Gastroesophageal sphincter (tissue), 4 donors: ENCODE data around the gene PAK1. TPM values are rescaled to one million over a fixed set of nuclear protein-coding genes. Genes with fewer than 3 reads are reported as not detected.

Experiments used
- ATAC-seq: fragments of 150-250 bp; one replicate; pipeline ENCODE4 v1.9.1; 2016; ENCODE audit warnings: mild to moderate bottlenecking, moderate library complexity
- H3K27ac ChIP-seq, 4 donors: fragments of 200-600 bp; sonication (generic) in 3 of 4; 1 replicate in 3 of 4; 2 replicates in 1 of 4; pipeline ENCODE4 v1.5.1; 2016 to 2019
- H3K27me3 ChIP-seq: fragments of 200-600 bp; sonication (generic); one replicate; pipeline ENCODE4 v1.5.1; 2019
- H3K36me3 ChIP-seq, 2 donors: fragments of 200-600 bp; sonication (generic); one replicate each; pipeline ENCODE4 v1.5.1; 2019; ENCODE audit warnings: control low read depth in 1 of 2
- H3K4me1 ChIP-seq, 3 donors: fragments of 200-600 bp; sonication (generic); 1 replicate in 2 of 3; 2 replicates in 1 of 3; pipeline ENCODE4 v1.5.1; 2016 to 2019; ENCODE audit warnings: control low read depth in 2 of 3
- H3K4me3 ChIP-seq, 2 donors: fragments of 200-600 bp; sonication (generic); one replicate each; pipeline ENCODE4 v1.5.1; 2019; ENCODE audit warnings: mild to moderate bottlenecking in 1 of 2, moderate library complexity in 1 of 2
- H3K9me3 ChIP-seq, 3 donors: fragments of 200-600 bp; sonication (generic); one replicate each; pipeline ENCODE4 v1.5.1; 2017 to 2019; ENCODE audit warnings: control low read depth in 2 of 3
- EP300 ChIP-seq: sonication (generic); formaldehyde crosslinking; IDR thresholded peaks from one replicate; pipeline ENCODE4 v1.6.1; 2017; ENCODE audit warnings: antibody characterized with exemption, mild to moderate bottlenecking
- POLR2A ChIP-seq, 2 donors: fragments of 450-650 bp; IDR thresholded peaks; one replicate each; pipeline ENCODE4 v1.6.1; 2017; ENCODE audit warnings: antibody characterized with exemption in 2 of 2, mild to moderate bottlenecking in 2 of 2, moderate library complexity in 1 of 2
- POLR2AphosphoS5 ChIP-seq: sonication (generic); formaldehyde crosslinking; IDR thresholded peaks from one replicate; pipeline ENCODE4 v1.6.1; 2017; ENCODE audit warnings: antibody characterized with exemption
- WGBS, 2 donors: methylation state at CpG; one replicate each; pipeline ENCODE4 v1.1.5; 2018; ENCODE audit warnings: low coverage in 1 of 2; 5-methylcytosine and 5-hydroxymethylcytosine counted together
- total RNA-seq, 4 donors: library from RNA; depleted of rRNA; stranded (reverse); fragments of >200 nt; gene quantifications; one replicate each; pipeline ENCODE4 v1.1.0, GENCODE V29; 2016
- TF ChIP-seq, protein P1 (sequence below), 4 experiments: fragments of 200-600 bp in 2 of 4; fragments of 450-650 bp in 2 of 4; sonication (generic) in 1 of 4; IDR thresholded peaks; one replicate each; pipeline ENCODE4 v1.5.1; 2017 to 2019; ENCODE audit warnings: antibody characterized with exemption in 4 of 4, mild to moderate bottlenecking in 2 of 4, moderate library complexity in 2 of 4

The PAK1 gene
- total RNA-seq, 4 donors from 2014 or later, result 29.8 to 48.1 (median 40.2) TPM

- TF ChIP-seq, protein P1, sequence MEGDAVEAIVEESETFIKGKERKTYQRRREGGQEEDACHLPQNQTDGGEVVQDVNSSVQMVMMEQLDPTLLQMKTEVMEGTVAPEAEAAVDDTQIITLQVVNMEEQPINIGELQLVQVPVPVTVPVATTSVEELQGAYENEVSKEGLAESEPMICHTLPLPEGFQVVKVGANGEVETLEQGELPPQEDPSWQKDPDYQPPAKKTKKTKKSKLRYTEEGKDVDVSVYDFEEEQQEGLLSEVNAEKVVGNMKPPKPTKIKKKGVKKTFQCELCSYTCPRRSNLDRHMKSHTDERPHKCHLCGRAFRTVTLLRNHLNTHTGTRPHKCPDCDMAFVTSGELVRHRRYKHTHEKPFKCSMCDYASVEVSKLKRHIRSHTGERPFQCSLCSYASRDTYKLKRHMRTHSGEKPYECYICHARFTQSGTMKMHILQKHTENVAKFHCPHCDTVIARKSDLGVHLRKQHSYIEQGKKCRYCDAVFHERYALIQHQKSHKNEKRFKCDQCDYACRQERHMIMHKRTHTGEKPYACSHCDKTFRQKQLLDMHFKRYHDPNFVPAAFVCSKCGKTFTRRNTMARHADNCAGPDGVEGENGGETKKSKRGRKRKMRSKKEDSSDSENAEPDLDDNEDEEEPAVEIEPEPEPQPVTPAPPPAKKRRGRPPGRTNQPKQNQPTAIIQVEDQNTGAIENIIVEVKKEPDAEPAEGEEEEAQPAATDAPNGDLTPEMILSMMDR (IDR thresholded peaks at IDR 0.05), result no peak
- no peak for TF ChIP-seq POLR2AphosphoS5
- no peak for TF ChIP-seq POLR2A (IDR thresholded peaks at IDR 0.05)
- no peak for TF ChIP-seq EP300
- Histone ChIP-seq H3K9me3 (no peaks in the 10 kb centered on the region), H3K27me3 (no peaks in the 10 kb centered on the region), H3K4me1 (peaks cover 0 to 15% (median 5%) of the 10 kb centered on the region in 3 donors), H3K36me3 (peaks cover 0 to 66% of the 10 kb centered on the region in 2 donors), H3K4me3 (no peak overlapping the region), H3K27ac (no peak overlapping the region)
- no peak for ATAC-seq
- WGBS, 2 donors, result 63% methylated on average over 2 of the region's 2 CpGs; no CpG with 5 or more reads in 1 of the 2 donors
Measured at GRCh38 chr11:77377734-77378133, 96.2 kb downstream of the PAK1 start.

- peaks cover 0 to 73% of the 10 kb centered on the region in 2 donors for H3K36me3 ChIP-seq
- no peaks in the 10 kb centered on the region for H3K9me3 ChIP-seq
- no peak for TF ChIP-seq EP300
- TF ChIP-seq, protein P1 (IDR thresholded peaks at IDR 0.05), result no peak
- no peak for TF ChIP-seq POLR2A (IDR thresholded peaks at IDR 0.05)
- TF ChIP-seq POLR2AphosphoS5, result no peak
- no peak overlapping the region for H3K4me3 ChIP-seq
- H3K27ac ChIP-seq, result no peak overlapping the region
- WGBS, 2 donors, result 92% methylated on average over 2 of the region's 2 CpGs
- H3K4me1 ChIP-seq, result no peaks in the 10 kb centered on the region
- H3K27me3 ChIP-seq, result no peaks in the 10 kb centered on the region
- no peak for ATAC-seq
Measured at GRCh38 chr11:77375107-77375506, 98.8 kb downstream of the PAK1 start.

DNA sequence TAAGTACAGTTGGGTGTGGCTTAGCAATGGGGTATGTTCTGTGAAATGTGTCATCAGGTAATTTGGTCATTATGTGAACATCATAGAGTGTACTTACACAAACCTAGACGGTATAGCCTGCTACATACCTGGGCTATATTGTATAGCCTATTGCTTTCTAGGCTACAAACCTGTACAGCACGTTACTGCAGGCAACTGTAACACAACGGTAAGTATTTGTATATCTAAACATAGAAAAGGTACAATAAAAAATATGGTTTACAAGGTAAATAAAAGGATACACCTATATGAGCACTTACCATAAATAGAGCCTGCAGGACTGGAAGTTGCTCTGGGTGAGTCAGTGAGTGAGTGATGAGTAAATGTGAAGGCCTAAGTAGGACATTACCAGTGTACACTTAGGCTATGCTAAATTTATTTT, 99.3 kb downstream of the PAK1 start:
- WGBS, 2 donors, result 90 to 96% methylated on average over 3 of the region's 3 CpGs
- TF ChIP-seq, protein P1 (IDR thresholded peaks at IDR 0.05), result no peak
- TF ChIP-seq POLR2AphosphoS5 (no peak), POLR2A (IDR thresholded peaks at IDR 0.05) (no peak), EP300 (no peak)
- H3K9me3 ChIP-seq, result no peaks in the 10 kb centered on the region
- H3K4me1 ChIP-seq, result no peaks in the 10 kb centered on the region
- ATAC-seq, result no peak
- peaks cover 0 to 68% of the 10 kb centered on the region in 2 donors for H3K36me3 ChIP-seq
- H3K27me3 ChIP-seq, result no peaks in the 10 kb centered on the region
- no peak overlapping the region for H3K27ac ChIP-seq
- no peak overlapping the region for H3K4me3 ChIP-seq

DNA sequence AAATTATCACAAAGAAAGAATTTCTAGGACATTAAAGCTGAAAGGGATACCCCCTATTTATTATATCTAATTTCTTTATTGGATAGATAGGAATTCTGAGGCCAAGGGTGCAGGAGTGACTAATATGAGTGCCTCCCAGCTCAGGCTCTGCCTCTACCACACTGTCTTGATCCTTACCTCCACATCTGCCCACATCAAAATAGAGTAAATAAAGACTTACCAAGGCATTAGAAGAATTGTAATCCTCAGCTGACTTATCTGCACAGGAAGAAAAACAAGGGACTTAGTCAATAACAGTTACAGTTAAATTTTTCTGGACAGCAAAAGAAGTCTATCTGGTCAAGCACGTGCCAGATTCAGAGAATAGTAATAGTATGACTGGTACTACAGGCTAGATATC, 99.8 kb downstream of the PAK1 start:
- no peak for TF ChIP-seq POLR2AphosphoS5
- TF ChIP-seq, protein P1 (IDR thresholded peaks at IDR 0.05), result no peak
- no peaks in the 10 kb centered on the region for H3K27me3 ChIP-seq
- no peak for ATAC-seq
- no peak overlapping the region for H3K27ac ChIP-seq
- H3K9me3 ChIP-seq, result no peaks in the 10 kb centered on the region
- 100% methylated on average over 1 of the region's 1 CpG for WGBS, 2 donors
- peaks cover 0 to 63% of the 10 kb centered on the region in 2 donors for H3K36me3 ChIP-seq
- H3K4me1 ChIP-seq, result no peaks in the 10 kb centered on the region
- H3K4me3 ChIP-seq, result no peak overlapping the region

DNA sequence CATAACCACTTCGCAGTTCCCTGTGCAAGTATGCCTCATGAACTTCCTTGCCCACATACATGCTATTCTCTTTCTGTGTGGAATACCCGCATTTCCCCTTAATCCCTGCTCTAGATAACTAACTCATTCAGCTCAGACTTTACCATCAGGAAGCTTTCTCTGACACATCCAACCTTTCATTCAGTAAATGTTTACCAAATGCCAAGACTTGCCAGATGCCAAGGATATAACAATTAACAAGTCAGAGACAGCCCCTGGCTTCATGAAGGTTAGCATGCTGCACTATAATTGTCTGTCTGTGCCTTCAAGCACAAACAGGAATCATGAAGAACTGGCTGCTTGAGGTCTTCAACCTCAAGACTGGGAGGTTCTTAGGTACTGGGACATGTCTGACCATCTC, 101.2 kb downstream of the PAK1 start:
- ATAC-seq, result no peak
- TF ChIP-seq POLR2A (IDR thresholded peaks at IDR 0.05), result no peak
- TF ChIP-seq, protein P1 (IDR thresholded peaks at IDR 0.05), result no peak
- no peak for TF ChIP-seq EP300
- TF ChIP-seq POLR2AphosphoS5, result no peak

More for the DNA sequence above, 101.2 kb downstream of the PAK1 start:
- Histone ChIP-seq H3K9me3 (no peaks in the 10 kb centered on the region), H3K27ac (no peak overlapping the region), H3K36me3 (peaks cover 0 to 56% of the 10 kb centered on the region in 2 donors), H3K4me3 (no peak overlapping the region), H3K27me3 (no peaks in the 10 kb centered on the region), H3K4me1 (no peaks in the 10 kb centered on the region)
- 89 to 100% methylated on average over 2 of the region's 2 CpGs for WGBS, 2 donors
